H1 (cell line): ENCODE results near the gene ZNF75A. TPM values are rescaled to one million over a fixed set of nuclear protein-coding genes. Genes with fewer than 3 reads are reported as not detected.

ENCODE experiments used
- CTCF ChIA-PET: fragments of 300-600 bp; sonication (Branson Sonifier 250); formaldehyde crosslinking; loops from one replicate; lab custom pipeline; 2021; ENCODE audit not compliant: partially characterized antibody; lab: Charles Lee
- POLR2A ChIA-PET: fragments of 300-600 bp; sonication (Branson Sonifier 250); formaldehyde crosslinking; loops from one replicate; lab custom pipeline; 2021; ENCODE audit warnings: inconsistent platforms; ENCODE audit not compliant: partially characterized antibody; lab: Charles Lee
- DNase-seq, 2 experiments: peaks; one replicate each; pipeline versions ENCODE4 v3.0.0 to v3.0.0-alpha.2; 2010 to 2022; ENCODE audit warnings: low spot score in 2 of 2, low read depth in 1 of 2, mixed read lengths in 1 of 2
- FAIRE-seq: peaks from 2 replicates; lab custom pipeline; 2011; peaks lifted over from hg19 to GRCh38; lab: Jason Lieb, UNC
- H2AFZ ChIP-seq: 2 replicates; pipeline ENCODE4 v1.8.1; 2012; ENCODE audit warnings: low read length, inconsistent platforms
- H2AK5ac ChIP-seq: 2 replicates; pipeline ENCODE4 v1.6.1; 2013; ENCODE audit warnings: low read depth, low read length
- H2BK120ac ChIP-seq: replicated peaks from 2 replicates; pipeline ENCODE3; 2013; ENCODE audit warnings: low read depth, low read length, inconsistent platforms
- H2BK12ac ChIP-seq: 2 replicates; pipeline ENCODE4 v1.6.1; 2013; ENCODE audit warnings: low read depth, low read length
- H2BK15ac ChIP-seq: 2 replicates; pipeline ENCODE4 v1.6.1; 2013; ENCODE audit warnings: low read length
- H2BK20ac ChIP-seq: 2 replicates; pipeline ENCODE4 v1.6.1; 2013; ENCODE audit warnings: low read length
- H2BK5ac ChIP-seq: 2 replicates; pipeline ENCODE4 v1.6.1; 2013; ENCODE audit warnings: low read depth, low read length
- H3K14ac ChIP-seq: 2 replicates; pipeline ENCODE4 v1.6.1; 2013; ENCODE audit warnings: inconsistent platforms; ENCODE audit not compliant: insufficient read length
- H3K18ac ChIP-seq: 2 replicates; pipeline ENCODE4 v1.6.1; 2013; ENCODE audit warnings: low read length; ENCODE audit errors: extremely low read depth
- H3K23ac ChIP-seq: 2 replicates; pipeline ENCODE4 v1.6.1; 2013; ENCODE audit warnings: inconsistent platforms; ENCODE audit not compliant: insufficient read length
- H3K23me2 ChIP-seq: 2 replicates; pipeline ENCODE4 v1.6.1; 2013; ENCODE audit warnings: low read depth, low read length
- H3K27ac ChIP-seq: 2 replicates; pipeline ENCODE4 v1.6.1; 2011; ENCODE audit warnings: low read depth, low read length, inconsistent platforms
- H3K27me3 ChIP-seq, 4 experiments: replicated peaks in 1 of 4; 1 replicate in 1 of 4; 2 replicates in 3 of 4; pipeline versions ENCODE4 v1.6.1 to v1.8.1; 2011 to 2013; ENCODE audit warnings: low read length in 3 of 4, mild to moderate bottlenecking in 3 of 4, inconsistent platforms in 2 of 4, mixed read lengths in 2 of 4, moderate library complexity in 1 of 4; ENCODE audit not compliant: control insufficient read depth in 3 of 4, insufficient read depth in 3 of 4; ENCODE audit errors: extremely low read depth in 1 of 4
- H3K36me3 ChIP-seq, 4 experiments: 2 replicates each; pipeline versions ENCODE4 v1.6.1 to v1.8.1; 2011 to 2013; ENCODE audit warnings: mild to moderate bottlenecking in 4 of 4, low read length in 3 of 4, moderate library complexity in 2 of 4, control low read depth in 1 of 4, inconsistent platforms in 1 of 4; ENCODE audit not compliant: insufficient read depth in 4 of 4, control insufficient read depth in 2 of 4
- H3K4ac ChIP-seq: replicated peaks from 2 replicates; pipeline ENCODE3; 2013; ENCODE audit warnings: low read length, low read depth, mixed read lengths, inconsistent platforms; ENCODE audit not compliant: insufficient read length
- H3K4me1 ChIP-seq, 4 experiments: replicated peaks in 1 of 4; 1 replicate in 1 of 4; 2 replicates in 3 of 4; pipeline versions ENCODE4 v1.6.1 to v1.8.1; 2011 to 2013; ENCODE audit warnings: low read length in 3 of 4, inconsistent platforms in 2 of 4, mixed read lengths in 1 of 4; ENCODE audit not compliant: insufficient read depth in 4 of 4, control insufficient read depth in 3 of 4
- H3K4me2 ChIP-seq, 2 experiments: 2 replicates each; pipeline versions ENCODE4 v1.6.1 to v1.8.1; 2011 to 2013; ENCODE audit warnings: low read depth in 2 of 2, low read length in 2 of 2, control low read depth in 1 of 2, inconsistent platforms in 1 of 2, mild to moderate bottlenecking in 1 of 2; ENCODE audit not compliant: insufficient read depth in 1 of 2
- H3K4me3 ChIP-seq, 4 experiments: fragments of 200-600, 300-600 bp in 1 of 4; sonication (generic), shearing (Covaris generic), sonication (Bioruptor Twin) in 1 of 4; 2 replicates each; pipeline versions ENCODE4 v1.5.1 to v1.8.1; 2011 to 2016; ENCODE audit warnings: low read length in 4 of 4, low read depth in 3 of 4, control low read depth in 2 of 4, inconsistent platforms in 2 of 4, mild to moderate bottlenecking in 2 of 4, mixed read lengths in 1 of 4, moderate library complexity in 1 of 4; ENCODE audit not compliant: insufficient read depth in 2 of 4; ENCODE audit errors: extremely low read depth in 1 of 4
- H3K56ac ChIP-seq: replicated peaks from 2 replicates; pipeline ENCODE3; 2013; ENCODE audit warnings: low read depth, mild to moderate bottlenecking, mixed read lengths, low read length, inconsistent platforms; ENCODE audit not compliant: insufficient read length
- H3K79me1 ChIP-seq: 2 replicates; pipeline ENCODE4 v1.6.1; 2013; ENCODE audit warnings: low read depth, low read length, control low read depth
- H3K79me2 ChIP-seq, 2 experiments: 2 replicates each; pipeline versions ENCODE4 v1.6.1 to v1.8.1; 2012 to 2013; ENCODE audit warnings: low read length in 2 of 2, mild to moderate bottlenecking in 2 of 2, inconsistent platforms in 1 of 2; ENCODE audit not compliant: insufficient read depth in 2 of 2, control insufficient read depth in 1 of 2
- H3K9ac ChIP-seq, 4 experiments: replicated peaks in 1 of 4; 1 replicate in 1 of 4; 2 replicates in 3 of 4; pipeline versions ENCODE4 v1.6.1 to v1.8.1; 2011 to 2013; ENCODE audit warnings: low read depth in 3 of 4, low read length in 3 of 4, control low read depth in 2 of 4, mild to moderate bottlenecking in 2 of 4, moderate library complexity in 2 of 4, inconsistent platforms in 1 of 4; ENCODE audit errors: extremely low read depth in 1 of 4
- H3K9me3 ChIP-seq, 2 experiments: 2 replicates each; pipeline versions ENCODE4 v1.6.1 to v1.8.1; 2012 to 2013; ENCODE audit warnings: mild to moderate bottlenecking in 2 of 2, moderate library complexity in 2 of 2, control low read depth in 1 of 2, inconsistent platforms in 1 of 2, low read depth in 1 of 2, low read length in 1 of 2, mixed read lengths in 1 of 2; ENCODE audit not compliant: insufficient read depth in 2 of 2
- H4K20me1 ChIP-seq, 2 experiments: replicated peaks in 1 of 2; 2 replicates each; pipeline versions ENCODE3 to v1.8.1; 2011 to 2013; ENCODE audit warnings: inconsistent platforms in 2 of 2, low read length in 2 of 2, mild to moderate bottlenecking in 1 of 2; ENCODE audit not compliant: insufficient read depth in 2 of 2, control insufficient read depth in 1 of 2
- H4K5ac ChIP-seq: 2 replicates; pipeline ENCODE4 v1.6.1; 2013; ENCODE audit warnings: low read length, low read depth, mixed read lengths, inconsistent platforms; ENCODE audit not compliant: insufficient read length
- H4K8ac ChIP-seq: 2 replicates; pipeline ENCODE4 v1.8.0; 2013; ENCODE audit warnings: mild to moderate bottlenecking, moderate library complexity, low read length, inconsistent platforms; ENCODE audit not compliant: insufficient read depth; ENCODE audit errors: extremely low read depth
- H4K91ac ChIP-seq: replicated peaks from 2 replicates; pipeline ENCODE3; 2013; ENCODE audit warnings: low read length, mixed read lengths, inconsistent platforms; ENCODE audit not compliant: insufficient read length
- CREB1 ChIP-seq: IDR thresholded peaks from 2 replicates; pipeline ENCODE4 v1.6.1; 2012; ENCODE audit warnings: inconsistent platforms
- MAX ChIP-seq: IDR thresholded peaks from 2 replicates; pipeline ENCODE4 v1.6.1; 2012; ENCODE audit warnings: inconsistent platforms
- PHF8 ChIP-seq: fragments of 200-600 bp; sonication (generic); conservative IDR thresholded peaks from 2 replicates; pipeline ENCODE4 v1.7.1; 2012; ENCODE audit warnings: low read depth, mild to moderate bottlenecking, inconsistent platforms, low read length, moderate library complexity
- SIX5 ChIP-seq: IDR thresholded peaks from 2 replicates; pipeline ENCODE4 v1.6.1; 2011; ENCODE audit warnings: mild to moderate bottlenecking, low read depth, low read length
- WGBS, 2 experiments: shearing (Covaris generic) in 1 of 2; methylation state at CpG; one replicate each; pipeline versions ENCODE4 v1.1.6 to v1.1.7; 2013 to 2015; ENCODE audit warnings: low lambda C conversion rate in 2 of 2, mixed read lengths in 2 of 2, inconsistent platforms in 1 of 2, low coverage in 1 of 2, missing lambda C conversion rate in 1 of 2; ENCODE audit not compliant: insufficient replicate concordance in 2 of 2, insufficient coverage in 1 of 2, insufficient read length in 1 of 2; ENCODE audit errors: extremely low coverage in 1 of 2, missing lambda C conversion rate in 1 of 2; 5-methylcytosine and 5-hydroxymethylcytosine counted together
- polyA plus RNA-seq, 7 experiments: library from polyadenylated mRNA; depleted of rRNA in 3 of 7; stranded (reverse) in 5 of 7; unstranded in 2 of 7; fragments of >200 nt in 5 of 7; fragments of 200-250 nt in 2 of 7; gene quantifications; 1 replicate in 5 of 7; 2 replicates in 1 of 7; 4 replicates in 1 of 7; pipeline versions ENCODE4 v1.2.1 to v1.2.3, GENCODE V29; 2011 to 2013; ENCODE audit warnings: missing spikeins in 2 of 7, mixed read lengths in 2 of 7
- total RNA-seq: library from RNA; stranded (reverse); fragmentation: NEBNext Ultra II Directional; extraction: Animal tissue kit (Norgen Biotek cat#: 25700); gene quantifications from 2 replicates; pipeline ENCODE4 v1.2.1, GENCODE V29; 2021

ZNF75A gene
- total and polyA plus RNA-seq, 2 of the 8 experiments (the other 6 are each of a cell fraction or from before 2014, with no cell fraction given) = 9.3 to 30.0 TPM

GRCh38 chr16:3274490-3274889 lies 30.8 kb upstream of the ZNF75A start:
- H3K4ac ChIP-seq = no peak overlapping the region
- H2BK15ac ChIP-seq = no peak overlapping the region
- ChIA-PET POLR2A (interaction anchor here (1.0 to 1.3 kb wide), 3 partner anchors 8 to 35 kb away, joined by 3 read pairs; no protein-coding TSS in a partner anchor), CTCF (no interaction called here)
- no peaks in the 10 kb centered on the region for H3K23me2 ChIP-seq
- no peak overlapping the region for H2AK5ac ChIP-seq
- no peaks in the 10 kb centered on the region; a peak in 1 of 7 replicates for H3K27me3 ChIP-seq
- no peak overlapping the region for H3K56ac ChIP-seq
- H4K20me1 ChIP-seq = no peaks in the 10 kb centered on the region
- H3K9me3 ChIP-seq = peaks cover 0 to 3% of the 10 kb centered on the region in 2 experiments; a peak in 1 of 4 replicates
- no peak overlapping the region for H3K14ac ChIP-seq
- no peak for FAIRE-seq
- no peak overlapping the region for H2BK5ac ChIP-seq
- no peaks in the 10 kb centered on the region for H3K79me1 ChIP-seq
- H3K36me3 ChIP-seq = no peaks in the 10 kb centered on the region
- H3K23ac ChIP-seq = no peak overlapping the region
- H3K4me2 ChIP-seq = no peak overlapping the region
- 0 out of 2 replicates have a peak overlapping the region, but pooled peaks have one; percentile 35 for H2AFZ ChIP-seq
- DNase-seq = no peak
- no peak overlapping the region for H3K4me3 ChIP-seq
- no peak overlapping the region for H2BK12ac ChIP-seq
- H2BK120ac ChIP-seq = no peak overlapping the region
- no peaks in the 10 kb centered on the region for H3K4me1 ChIP-seq
- H4K8ac ChIP-seq = no peak overlapping the region
- H3K79me2 ChIP-seq = no peaks in the 10 kb centered on the region
- WGBS, 2 experiments = 73% methylated on average over 4 of the region's 4 CpGs; no CpG with 5 or more reads in 1 of the 2 experiments
- no peak overlapping the region for H4K91ac ChIP-seq
- no peak overlapping the region for H3K9ac ChIP-seq
- no peak overlapping the region for H2BK20ac ChIP-seq
- H3K18ac ChIP-seq = no peak overlapping the region
- no peak overlapping the region for H4K5ac ChIP-seq
- H3K27ac ChIP-seq = no peak overlapping the region
- TF ChIP-seq CREB1 = no peak
- no peak for TF ChIP-seq SIX5
- no peak for TF ChIP-seq MAX
- no peak for TF ChIP-seq PHF8
